Mucosa of gallbladder (tissue), 1 donor: ENCODE data around the gene COX7A1. TPM values are rescaled to one million over a fixed set of nuclear protein-coding genes. Genes with fewer than 3 reads are reported as not detected.
"Not testable (repeated sequence)": the region's sequence is repeated elsewhere in the genome, so short reads cannot be mapped to it uniquely, and the experiment has no call there.

Experiments
- DNase-seq: peaks from one replicate; pipeline ENCODE4 v3.0.0-alpha.2; 2020; ENCODE audit warnings: low spot score
- total RNA-seq: library from RNA; stranded (reverse); gene quantifications from one replicate; pipeline ENCODE4 v1.2.1, GENCODE V29; 2021
- donor health status: DM: no; HTN: no; CAD: no.

Gene COX7A1
- total RNA-seq, 1 donor from 2014 or later, result 55.7 TPM

DNA sequence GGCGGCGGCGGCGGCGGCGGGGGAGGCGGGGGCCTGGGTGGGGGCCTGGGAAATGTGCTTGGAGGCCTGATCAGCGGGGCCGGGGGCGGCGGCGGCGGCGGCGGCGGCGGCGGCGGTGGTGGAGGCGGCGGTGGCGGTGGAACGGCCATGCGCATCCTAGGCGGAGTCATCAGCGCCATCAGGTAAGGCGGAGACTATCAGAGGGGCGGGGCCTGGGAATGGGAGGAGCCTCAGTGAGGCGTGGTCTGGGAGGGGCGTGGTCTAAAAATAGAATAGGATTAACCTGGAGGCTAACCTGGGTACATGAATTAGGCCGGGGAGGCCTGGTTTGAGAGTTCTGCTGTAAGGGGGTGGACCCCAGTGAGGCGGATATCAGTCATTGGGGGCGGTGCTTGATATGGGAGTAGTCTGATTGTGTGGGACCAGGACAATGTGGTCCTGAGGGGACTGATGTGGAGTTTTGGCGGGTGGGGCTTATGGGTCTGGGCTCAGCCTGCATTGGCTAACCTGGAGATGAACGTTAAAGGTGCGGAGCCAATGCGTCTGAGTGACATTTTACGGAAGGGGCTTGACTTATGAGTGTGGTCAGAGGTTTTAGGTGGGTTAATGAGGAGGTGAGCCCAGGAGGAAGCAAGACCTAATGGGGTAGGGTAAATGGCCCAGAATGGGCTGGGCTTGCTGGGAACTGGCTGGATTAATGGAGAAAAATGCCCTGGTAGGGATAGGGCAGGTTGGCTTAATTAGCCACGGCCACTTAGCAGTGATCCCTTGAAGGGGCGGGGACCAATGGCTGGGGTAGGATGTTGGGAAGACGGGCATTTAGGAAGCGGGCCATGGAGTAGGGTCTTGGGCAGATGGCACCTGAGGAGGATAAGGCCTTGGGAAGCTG is 11.0 kb downstream of the COX7A1 start:
- DNase-seq, result peak; percentile 88

- peak; percentile 32 for DNase-seq
Measured at GRCh38 chr19:36140304-36141038, 11.8 kb downstream of the COX7A1 start.

- peak; percentile 98 for DNase-seq
Measured at GRCh38 chr19:36139473-36140303, 12.6 kb downstream of the COX7A1 start, which contains the start of gene CAPNS1. CAPNS1 (plus strand) TSS chr19:36140066; CDS start chr19:36141012, 946 bp downstream.

GRCh38 chr19:36139120-36139472 is 13.2 kb downstream of the COX7A1 start:
- DNase-seq, result no peak

DNA sequence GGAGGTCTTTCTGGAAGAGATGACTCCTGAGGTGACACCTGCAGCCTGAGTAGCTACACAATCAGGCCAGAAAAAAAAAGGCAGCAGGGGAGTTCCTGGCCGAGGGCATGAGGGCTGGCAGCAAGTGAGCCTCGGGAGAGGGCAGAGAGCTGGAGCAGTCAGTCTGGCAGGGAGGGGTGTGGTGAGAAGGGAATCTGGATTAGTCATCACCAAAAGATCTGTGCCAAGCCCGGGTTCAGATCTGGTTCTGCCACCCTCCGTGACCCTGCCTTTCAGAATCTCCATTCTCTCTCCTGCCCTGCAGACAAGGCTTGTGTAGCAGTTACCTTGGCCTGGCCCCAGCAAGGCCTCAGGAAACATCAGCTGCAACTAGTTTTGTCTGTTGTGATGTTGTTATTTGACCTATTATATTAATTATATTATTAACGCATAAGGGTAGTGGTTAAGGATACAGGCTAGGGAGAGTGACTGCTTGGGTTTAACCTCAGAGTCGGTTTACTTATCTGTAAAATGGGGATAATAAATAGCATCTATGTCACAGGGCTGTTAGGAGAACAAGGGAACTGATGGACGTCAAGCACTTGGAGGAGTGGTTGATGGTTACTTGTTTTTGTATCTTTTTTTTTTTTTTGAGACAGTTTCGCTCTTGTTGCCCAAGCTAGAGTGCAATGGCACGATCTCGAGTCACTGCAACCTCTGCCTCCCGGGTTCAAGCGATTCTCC is 15.1 kb downstream of the COX7A1 start:
- peak; percentile 88 for DNase-seq

DNA sequence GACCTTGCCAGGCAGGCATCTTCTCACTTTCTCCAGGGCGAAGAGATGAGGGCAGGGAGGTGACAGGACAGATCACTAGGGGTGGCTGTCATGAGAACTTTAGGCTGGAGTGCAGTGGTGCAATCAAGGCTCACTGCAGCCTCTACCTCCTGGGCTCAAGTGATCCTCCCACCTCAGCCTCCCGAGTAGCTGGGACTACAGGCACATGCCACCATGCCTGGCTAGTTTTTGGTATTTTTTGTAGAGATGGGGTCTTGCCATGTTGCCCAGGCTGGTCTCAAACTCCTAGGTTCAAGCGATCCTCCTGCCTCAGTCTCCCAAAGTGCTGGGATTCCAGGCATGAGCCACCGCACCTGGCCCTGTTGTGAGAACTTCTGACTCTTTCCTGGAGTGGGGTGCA is 17.4 kb downstream of the COX7A1 start:
- DNase-seq, result not testable (repeated sequence)

DNA sequence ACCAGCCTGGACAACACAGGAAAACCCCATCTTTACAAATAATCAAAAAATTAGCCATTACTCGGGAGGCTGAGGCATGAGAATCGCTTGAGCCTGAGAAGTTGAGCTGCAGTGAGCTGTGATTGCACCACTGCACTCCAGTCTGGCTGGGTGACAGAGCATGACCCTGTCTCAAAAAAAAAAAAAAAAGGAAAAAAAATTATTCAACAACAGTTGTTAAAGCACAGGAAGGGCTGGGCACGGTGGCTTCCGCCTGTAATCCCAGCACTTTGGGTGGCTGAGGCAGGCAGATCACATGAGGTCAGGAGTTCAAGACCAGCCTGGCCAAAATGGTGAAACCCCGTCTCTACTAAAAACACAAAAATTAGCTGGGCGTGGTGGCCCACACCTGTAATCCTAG is 21.0 kb downstream of the COX7A1 start:
- not testable (repeated sequence) for DNase-seq

DNA sequence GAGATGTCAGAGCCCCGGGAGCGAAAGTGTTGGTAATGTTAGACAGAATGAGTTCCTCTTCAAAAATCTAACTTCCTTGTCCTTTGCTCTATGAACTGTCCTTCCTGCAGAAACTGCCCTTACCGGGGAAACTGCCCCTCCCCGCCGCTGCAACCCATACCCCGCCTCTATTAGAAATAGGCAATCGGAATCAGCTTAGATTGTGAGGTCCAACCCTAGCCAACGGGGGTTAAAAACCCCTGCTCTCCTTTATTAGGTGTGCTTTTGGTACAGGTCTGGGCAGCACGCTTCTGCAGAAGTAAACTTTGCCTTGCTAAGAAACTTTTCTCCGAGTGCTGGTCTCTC is 23.9 kb downstream of the COX7A1 start:
- no peak for DNase-seq

- DNase-seq, result no peak
Measured at GRCh38 chr19:36125557-36125956, 26.7 kb downstream of the COX7A1 start.

DNA sequence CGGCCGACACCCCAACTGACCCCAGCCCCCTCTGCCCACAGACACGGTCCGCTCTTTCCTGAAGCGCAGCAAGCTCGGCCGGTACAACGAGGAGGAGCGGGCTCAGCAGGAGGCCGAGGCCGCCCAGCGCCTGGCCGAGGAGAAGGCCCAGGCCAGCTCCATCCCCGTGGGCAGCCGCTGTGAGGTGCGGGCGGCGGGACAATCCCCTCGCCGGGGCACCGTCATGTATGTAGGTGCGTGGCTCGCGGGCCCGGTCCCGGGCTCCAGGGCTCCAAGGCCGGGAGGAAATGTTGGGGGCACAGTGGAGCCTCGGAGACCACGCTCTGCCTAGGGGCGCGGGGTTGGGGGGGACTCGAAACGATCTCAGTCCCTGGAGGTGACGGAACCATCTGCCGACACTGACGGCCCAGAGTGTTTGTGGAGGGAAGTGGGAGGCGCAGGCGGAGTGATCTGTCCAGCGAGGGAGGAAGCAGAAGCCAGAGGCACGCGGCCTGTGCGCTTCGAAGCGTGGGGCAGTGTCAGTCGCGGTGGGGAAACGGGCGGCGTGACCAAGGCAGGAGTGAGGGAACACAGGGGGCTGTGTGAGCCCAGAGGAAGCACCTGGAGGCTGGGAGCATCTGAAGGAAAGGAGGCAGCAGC is 30.6 kb downstream of the COX7A1 start:
- DNase-seq, result no peak

DNA sequence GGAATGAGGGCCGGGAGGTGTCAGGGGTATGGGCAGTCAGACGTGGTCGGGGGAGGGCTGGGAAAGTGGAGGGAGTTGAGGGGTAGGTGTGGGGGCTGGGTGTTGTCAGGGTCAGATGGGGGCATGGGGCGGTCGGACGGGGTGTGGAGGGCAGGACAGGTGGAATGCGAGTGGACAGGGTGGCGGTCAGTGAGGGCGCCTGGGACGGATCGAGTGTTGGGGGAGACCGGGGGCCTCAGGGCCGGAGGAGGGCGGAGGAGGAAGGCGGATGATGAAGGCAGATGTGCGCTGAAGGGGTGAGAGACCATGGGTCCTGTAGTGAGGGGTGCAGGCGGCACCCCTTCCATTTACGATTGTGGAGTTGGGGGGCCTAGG is 31.3 kb downstream of the COX7A1 start:
- no peak for DNase-seq

DNA sequence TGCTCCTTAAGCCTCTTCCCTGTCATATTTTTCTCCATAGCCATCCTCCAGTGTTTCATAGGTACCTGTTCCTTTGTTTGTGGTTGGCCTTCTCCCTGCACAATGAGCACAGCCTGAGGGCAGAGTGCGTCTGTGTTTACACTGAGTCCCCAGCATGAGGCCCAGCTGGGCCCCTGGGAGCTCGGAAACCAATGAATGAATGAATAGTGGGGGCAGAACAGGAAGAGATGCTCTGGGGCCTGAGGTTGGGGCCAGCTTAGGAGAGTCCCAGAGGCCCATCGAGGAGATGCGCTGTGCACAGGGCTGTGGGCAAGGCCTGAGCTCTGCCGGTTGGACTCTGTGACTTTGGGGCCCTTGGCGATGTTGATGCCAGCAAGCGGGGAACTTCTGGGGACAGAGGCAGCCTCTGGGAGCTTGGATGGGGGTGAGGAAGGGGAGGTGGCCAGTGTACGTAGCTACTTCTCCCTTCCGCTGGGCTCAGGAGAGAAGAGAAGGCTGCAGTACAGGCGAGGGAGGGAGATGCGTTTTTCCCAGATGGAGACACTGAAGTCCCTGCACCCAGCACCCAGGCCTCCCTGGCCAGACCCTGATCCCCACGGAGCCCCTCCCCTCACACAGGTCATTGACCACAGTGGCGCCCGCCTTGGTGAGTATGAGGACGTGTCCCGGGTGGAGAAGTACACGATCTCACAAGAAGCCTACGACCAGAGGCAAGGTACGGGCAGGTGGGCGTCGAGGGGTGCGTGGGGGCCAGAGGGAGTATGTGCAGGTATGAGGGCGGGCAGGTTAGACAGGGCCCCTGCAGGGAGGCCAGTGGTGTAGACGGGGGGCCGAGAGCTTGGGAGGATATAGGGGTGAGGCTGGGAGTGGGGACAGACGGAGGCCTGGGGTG is 31.9 kb downstream of the COX7A1 start:
- DNase-seq, result no peak

DNA sequence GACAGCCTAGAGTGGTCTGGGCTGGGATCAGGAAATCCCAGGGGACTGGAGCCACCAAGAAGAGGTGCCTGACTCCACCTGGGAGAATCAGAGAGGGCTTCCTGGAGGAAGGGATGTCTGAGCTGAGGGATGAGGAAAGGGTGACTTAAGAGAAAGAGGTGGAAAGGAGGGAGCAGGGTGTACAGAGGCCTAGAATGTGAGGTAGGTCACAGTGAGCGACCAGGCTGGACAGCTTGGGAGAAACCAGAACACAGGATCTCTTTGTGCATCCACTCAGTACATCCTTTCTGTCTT is 36.0 kb downstream of the COX7A1 start:
- DNase-seq, result no peak

GRCh38 chr19:36115453-36116343 is 36.5 kb downstream of the COX7A1 start, which contains the start of gene TBCB:
TBCB (plus strand) TSS chr19:36115468; CDS start chr19:36115561, 93 bp downstream.
- no peak for DNase-seq

DNA sequence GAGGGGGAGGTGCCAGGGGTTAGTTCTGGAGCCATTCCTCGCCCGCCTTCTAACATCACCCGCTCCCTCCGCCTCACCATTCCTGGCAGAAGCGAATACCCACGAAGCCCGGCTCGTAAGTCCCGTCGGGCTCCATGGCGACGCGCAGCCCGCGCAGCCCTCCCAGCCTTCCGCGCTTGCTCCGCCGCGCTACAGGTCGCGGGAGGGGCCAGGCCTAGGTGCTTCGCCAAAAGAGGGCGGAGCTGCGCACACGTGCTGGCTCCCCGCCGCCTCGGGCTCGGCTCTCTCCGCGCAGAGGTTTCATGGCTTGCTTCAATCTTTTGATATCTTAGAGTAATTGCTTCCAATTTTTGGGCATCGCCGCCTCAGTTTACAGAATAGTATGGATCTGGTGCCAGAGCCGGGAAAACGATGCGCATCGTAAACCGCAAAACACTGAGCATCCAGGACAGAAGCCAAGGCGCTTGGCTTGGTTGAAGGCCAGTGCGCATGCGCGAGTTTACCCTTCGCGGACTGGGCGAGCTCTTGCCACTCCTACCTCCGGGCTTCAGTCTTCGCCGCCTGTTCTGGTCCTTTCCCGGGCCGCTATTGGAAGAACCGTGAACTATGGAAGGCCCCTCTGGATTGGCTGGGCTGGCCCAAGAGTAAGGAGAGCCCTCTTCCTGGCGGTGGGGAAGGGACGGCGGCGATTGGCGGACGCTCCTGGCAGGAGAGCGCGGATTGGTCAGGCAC is 37.4 kb downstream of the COX7A1 start, which contains the start of gene POLR2I:
TSS of gene POLR2I (minus strand) at position 155 of the 732 bp plus-strand sequence. CDS start at position 136, 19 bp downstream.
- peak; percentile 100 for DNase-seq

DNA sequence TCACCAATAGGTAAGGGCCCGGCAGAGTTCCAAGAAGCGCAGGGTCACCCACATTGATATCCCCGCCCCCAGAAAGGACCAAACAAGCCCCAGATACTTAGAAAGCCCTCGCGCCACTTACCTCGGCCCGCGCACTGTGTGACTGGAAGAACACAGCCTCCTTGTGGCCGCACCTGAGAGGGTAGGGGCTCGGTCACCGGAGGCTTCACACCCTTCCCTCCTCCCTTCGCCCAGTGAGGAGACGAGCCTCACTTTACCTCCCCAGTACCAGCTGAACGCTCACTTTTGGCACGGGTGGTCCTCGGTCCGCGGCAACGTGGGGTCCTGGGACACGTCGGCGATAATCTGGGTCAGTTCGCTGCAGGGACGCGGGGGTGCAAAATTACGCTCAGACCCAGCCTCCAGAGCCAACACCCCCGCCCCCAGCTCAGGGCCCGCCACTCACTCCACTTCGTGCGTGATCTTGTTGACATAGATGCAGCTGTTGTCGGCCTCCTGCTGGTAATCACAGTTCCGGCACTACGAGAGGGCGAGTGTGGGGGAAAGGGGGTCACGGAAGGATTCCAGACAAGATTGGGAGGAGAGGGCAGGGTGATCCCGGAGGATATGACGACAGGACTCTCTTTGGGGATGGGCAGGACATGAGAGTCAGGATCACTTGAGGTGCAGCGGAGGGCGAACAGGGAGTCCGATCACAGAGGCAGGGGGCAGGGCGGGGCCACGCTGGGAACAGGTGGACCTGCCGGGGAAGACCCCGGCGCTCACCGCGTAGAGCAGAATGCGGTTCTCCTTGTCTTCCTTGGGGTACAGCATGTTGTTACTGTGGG is 38.1 kb downstream of the COX7A1 start:
- no peak for DNase-seq

- no peak for DNase-seq
Measured at GRCh38 chr19:36113425-36113824, 38.8 kb downstream of the COX7A1 start.
